Activated naive CD8-positive, alpha-beta T cell treated with anti-CD3 and anti-CD28 coated beads, Interleukin-2, amount 50 U/mL, for 24 hours (primary cell): Measurements from ENCODE around the gene POLD4.

Experiments
- ATAC-seq: fragments of 150-1000 bp; cut with Tn5 transposase; one replicate; pipeline ENCODE4 v1.10.0; 2021
- DNase-seq: peaks from one replicate; pipeline ENCODE4 v3.0.0; 2021
- H3K27ac Mint-ChIP-seq: one replicate; pipeline ENCODE4 v1.8.0; 2021; ENCODE audit warnings: mild to moderate bottlenecking, mixed read lengths
- H3K27me3 Mint-ChIP-seq: one replicate; pipeline ENCODE4 v1.8.0; 2021; ENCODE audit warnings: mixed read lengths
- H3K36me3 Mint-ChIP-seq: one replicate; pipeline ENCODE4 v1.8.0; 2021; ENCODE audit warnings: low read depth, mixed read lengths
- H3K4me1 Mint-ChIP-seq: one replicate; pipeline ENCODE4 v1.8.0; 2021; ENCODE audit warnings: mixed read lengths
- H3K4me3 Mint-ChIP-seq: one replicate; pipeline ENCODE4 v1.8.0; 2021; ENCODE audit warnings: mild to moderate bottlenecking, moderate library complexity, mixed read lengths
- H3K9me3 Mint-ChIP-seq: one replicate; pipeline ENCODE4 v1.8.0; 2021; ENCODE audit warnings: mixed read lengths

Gene POLD4

DNA sequence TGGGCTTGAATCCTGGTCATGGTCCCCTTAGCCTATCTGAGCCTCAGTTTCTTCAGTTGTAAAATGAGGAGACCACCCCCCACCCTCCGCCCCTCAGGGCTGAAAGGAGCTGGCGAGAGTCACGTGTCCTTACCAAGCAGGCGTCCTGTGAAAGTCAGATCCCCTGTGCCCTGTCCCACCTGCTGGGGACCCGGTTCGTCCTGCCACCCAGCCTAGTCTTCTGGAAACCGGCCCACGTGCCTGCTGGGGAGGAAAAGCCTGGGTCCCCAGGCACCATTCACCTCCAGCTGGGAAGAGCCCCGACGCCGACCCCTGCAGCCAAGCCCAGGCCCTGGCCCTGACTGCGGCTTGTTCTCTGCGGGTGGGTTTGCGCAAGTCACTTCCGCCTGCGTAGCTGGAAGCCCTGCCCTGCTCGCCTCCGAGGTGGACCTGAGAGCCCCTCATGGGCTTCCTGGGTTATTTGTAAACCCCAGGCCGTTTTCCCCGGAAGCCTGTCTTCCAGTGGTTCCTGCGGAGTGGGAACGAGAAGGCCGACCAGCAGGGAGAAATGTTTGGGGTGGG is 50.7 kb downstream of the POLD4 start:
- DNase-seq (no peak), ATAC-seq (no peak)
- no peak overlapping the region for H3K27ac Mint-ChIP-seq
- H3K36me3 Mint-ChIP-seq, result peaks cover 11% of the 10 kb centered on the region
- H3K4me1 Mint-ChIP-seq, result peaks cover 7% of the 10 kb centered on the region
- H3K27me3 Mint-ChIP-seq, result no peaks in the 10 kb centered on the region
- no peaks in the 10 kb centered on the region for H3K9me3 Mint-ChIP-seq
- no peak overlapping the region for H3K4me3 Mint-ChIP-seq

- H3K9me3 Mint-ChIP-seq, result peaks cover 1% of the 10 kb centered on the region
- DNase-seq, result no peak
- no peak for ATAC-seq
- H3K4me3 Mint-ChIP-seq, result no peak overlapping the region
- peaks cover 7% of the 10 kb centered on the region for H3K4me1 Mint-ChIP-seq
- H3K36me3 Mint-ChIP-seq, result peaks cover 16% of the 10 kb centered on the region
- H3K27me3 Mint-ChIP-seq, result no peaks in the 10 kb centered on the region
- H3K27ac Mint-ChIP-seq, result no peak overlapping the region
These were observed 51.3 kb downstream of the POLD4 start for GRCh38 chr11:67301951-67302516.

DNA sequence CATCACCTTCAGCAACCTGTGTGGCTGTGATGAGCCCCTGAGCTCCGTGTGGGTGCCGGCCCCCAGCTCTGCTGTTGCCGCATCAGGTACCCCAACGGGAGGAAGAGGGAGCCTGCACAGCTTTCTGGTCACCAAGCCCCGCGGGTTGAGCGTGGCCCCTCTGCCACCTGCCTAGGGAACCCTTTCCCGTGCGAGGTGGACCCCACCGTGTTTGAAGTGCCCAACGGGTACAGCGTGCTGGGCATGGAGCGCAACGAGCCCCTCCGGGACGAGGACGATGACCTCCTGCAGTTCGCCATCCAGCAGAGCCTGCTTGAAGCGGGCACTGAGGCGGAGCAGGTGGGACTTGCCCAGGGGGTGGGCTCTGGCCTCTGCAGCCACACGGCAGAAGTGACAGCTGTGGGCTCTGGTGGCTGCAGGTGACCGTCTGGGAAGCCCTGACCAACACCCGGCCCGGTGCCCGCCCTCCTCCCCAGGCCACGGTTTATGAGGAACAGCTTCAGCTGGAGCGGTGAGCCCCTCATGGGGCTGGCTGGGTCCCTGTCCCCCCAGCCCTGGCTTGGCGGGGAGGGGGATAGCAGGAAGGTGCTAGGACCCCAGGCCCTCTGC is 51.9 kb downstream of the POLD4 start:
- no peak overlapping the region for H3K4me3 Mint-ChIP-seq
- H3K4me1 Mint-ChIP-seq, result peaks cover 11% of the 10 kb centered on the region
- no peak for ATAC-seq
- H3K27ac Mint-ChIP-seq, result no peak overlapping the region
- no peak for DNase-seq
- no peaks in the 10 kb centered on the region for H3K27me3 Mint-ChIP-seq
- peaks cover 22% of the 10 kb centered on the region for H3K36me3 Mint-ChIP-seq
- H3K9me3 Mint-ChIP-seq, result peaks cover 7% of the 10 kb centered on the region
